GM12874 (cell line): Measurements from ENCODE around the gene MORN1.

Experiments used
- TF ChIP-seq, protein P1 (sequence below): IDR thresholded peaks from 2 replicates; pipeline ENCODE4 v1.5.1; 2011; ENCODE audit warnings: low read depth, mild to moderate bottlenecking, control low read depth, low read length, moderate library complexity; ENCODE audit not compliant: insufficient read depth

The MORN1 gene

DNA sequence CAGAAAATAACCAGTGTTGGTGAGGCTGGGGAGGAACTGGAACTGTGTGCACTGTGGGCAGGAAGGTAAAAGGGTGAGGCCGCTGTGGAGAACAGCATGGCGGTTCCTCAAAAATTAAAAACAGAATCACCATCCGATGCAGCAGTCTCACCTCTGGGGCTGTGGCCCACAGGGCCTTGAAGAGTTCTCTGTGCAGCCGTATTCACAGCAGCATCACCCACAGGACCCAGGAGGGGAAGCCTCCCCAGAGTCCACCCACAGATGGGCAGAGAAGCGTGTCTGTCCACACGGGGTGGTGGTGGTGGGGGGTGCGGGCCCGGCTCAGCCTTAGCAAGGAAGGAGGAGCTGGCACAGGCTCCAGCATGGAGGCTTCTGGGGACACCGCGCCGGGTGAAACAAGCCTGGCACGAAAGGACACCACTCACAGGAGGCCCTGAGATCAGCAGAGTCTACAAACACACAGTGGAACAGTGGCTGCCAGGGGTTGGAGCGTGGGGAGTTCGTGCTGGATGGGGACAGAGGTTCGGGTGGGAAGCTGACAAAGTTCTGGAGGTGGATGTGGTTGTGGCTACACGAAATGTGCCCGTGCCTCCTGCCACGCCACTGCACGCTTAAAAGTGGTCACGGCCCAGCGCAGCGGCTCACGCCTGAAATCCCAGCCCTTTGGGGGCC is 11.5 kb downstream of the MORN1 start:
- TF ChIP-seq, protein P1, sequence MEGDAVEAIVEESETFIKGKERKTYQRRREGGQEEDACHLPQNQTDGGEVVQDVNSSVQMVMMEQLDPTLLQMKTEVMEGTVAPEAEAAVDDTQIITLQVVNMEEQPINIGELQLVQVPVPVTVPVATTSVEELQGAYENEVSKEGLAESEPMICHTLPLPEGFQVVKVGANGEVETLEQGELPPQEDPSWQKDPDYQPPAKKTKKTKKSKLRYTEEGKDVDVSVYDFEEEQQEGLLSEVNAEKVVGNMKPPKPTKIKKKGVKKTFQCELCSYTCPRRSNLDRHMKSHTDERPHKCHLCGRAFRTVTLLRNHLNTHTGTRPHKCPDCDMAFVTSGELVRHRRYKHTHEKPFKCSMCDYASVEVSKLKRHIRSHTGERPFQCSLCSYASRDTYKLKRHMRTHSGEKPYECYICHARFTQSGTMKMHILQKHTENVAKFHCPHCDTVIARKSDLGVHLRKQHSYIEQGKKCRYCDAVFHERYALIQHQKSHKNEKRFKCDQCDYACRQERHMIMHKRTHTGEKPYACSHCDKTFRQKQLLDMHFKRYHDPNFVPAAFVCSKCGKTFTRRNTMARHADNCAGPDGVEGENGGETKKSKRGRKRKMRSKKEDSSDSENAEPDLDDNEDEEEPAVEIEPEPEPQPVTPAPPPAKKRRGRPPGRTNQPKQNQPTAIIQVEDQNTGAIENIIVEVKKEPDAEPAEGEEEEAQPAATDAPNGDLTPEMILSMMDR: no peak

DNA sequence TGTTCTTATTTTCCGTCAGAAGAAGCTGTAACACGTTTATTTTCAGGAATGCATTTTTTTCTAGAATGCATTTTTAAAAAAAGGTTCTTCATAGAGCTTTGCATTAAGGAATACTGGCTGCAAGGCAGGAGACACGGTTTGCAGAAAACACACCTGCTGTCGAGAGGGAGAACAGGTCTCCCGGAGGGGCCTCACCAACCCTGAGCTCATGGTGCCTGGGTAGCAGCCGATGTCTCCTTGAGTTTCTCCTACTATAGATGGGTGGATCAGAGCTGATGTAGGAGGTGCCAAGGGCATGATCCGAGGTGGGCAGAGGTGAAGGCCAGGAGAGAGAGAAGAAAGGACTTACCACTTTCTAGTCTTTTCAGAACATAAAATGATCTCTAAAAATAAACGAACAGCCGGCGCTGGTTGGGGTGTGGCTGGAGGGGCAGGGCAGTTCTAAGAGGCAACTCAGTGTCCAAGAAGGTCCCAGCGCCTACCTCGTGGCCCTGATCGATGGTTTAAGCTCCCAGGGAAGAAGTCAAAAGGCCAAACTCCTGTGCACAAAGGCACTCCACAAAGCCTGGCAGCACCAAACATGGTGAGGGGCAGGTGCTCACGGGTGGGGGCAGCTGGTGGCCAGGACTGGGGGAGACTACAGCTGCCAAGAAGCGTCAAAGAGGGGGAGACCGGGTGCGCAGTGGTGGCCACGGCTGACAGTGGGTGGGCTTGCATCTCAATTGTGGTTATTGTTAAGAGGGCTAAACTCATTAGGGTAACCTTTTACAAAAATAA is 12.2 kb downstream of the MORN1 start:
- TF ChIP-seq, protein P1: no peak

DNA sequence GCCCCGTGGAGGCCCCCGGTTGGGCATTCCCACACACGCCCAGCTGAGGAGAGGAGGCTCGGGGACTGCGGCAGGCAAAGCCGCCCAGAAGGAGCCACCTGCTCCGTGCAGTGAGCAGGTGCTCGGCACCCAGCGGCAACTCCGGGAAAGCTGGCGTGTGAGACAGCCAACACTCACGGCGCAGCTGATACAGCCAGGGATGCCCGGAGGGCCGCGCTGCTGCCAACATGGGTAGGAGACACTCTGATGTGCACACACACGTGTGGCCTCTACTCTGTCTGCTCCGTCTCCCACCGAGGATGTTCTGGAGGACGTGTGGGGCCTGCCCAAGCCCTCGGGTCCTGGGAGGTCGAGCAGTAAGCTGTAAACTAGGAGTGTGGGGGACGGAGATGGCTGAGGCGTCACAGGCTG is 12.9 kb downstream of the MORN1 start:
- TF ChIP-seq, protein P1: no peak

DNA sequence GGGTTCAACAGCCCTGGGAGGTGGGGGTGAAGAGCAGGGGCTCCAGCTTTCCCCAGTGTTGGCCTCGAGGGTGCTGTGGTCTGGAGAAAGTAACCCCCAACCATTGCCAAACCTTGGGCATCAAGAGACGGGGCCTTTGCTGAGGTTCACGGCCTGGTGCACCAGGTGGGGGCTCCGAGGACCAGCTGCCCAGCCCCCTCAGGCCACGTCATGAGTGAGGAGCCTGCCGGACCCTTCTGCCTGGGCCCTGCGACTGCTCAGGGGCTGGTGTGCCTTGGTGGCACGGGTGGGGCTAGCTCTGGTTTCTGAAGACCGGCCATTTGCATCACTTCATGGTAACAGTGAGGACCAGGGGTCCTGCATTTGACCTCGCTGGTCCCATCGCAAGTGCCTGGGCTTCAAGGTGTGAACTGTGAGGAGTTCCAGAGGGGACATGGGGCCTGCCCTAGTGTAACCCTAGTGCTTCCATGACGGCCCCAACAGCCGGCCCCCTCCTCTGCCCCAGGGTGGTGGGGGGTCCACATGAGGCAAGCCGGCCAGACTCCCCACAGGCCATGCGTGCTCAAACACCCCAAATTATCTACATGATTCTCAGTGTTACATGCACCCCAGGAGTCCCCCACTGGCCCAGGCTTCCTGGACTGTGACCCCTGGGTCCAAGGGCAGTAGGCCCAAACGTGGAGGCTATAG is 13.5 kb downstream of the MORN1 start:
- TF ChIP-seq, protein P1: no peak

DNA sequence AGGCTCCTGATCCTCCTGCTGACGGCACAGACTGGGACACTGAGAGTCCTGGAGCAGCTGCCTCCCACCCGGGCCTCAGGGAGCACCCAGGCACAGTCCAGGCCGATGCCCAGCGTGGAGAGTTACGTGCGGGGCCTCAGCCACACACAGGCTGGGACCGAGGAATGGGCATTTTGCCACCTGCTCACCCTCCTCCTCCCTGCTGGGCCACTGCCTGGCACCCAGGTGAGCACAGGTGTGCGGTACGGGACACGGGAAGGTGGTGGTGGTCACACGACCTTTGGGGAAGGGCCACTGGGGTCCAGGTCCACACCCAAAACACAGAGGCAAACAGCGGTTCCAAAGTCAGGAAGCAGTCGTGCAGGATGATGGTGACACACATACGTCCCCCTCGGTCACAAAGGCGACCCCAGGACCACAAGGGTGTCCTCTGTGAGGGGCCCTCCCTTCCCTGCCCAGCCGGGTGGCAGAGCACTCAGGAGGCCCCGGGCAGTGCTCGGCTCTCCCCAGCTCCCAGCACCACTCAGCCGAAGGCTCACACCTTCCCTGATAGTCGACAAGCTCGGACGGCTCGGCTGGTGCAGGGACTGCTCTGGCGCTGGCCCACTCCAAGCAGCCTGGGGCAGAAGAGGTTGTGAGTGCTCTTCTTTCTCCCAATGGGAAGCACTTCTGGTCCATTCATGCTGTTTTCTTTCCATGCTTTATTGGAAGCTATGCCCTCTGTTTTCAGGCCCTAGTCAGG is 14.3 kb downstream of the MORN1 start:
- TF ChIP-seq, protein P1: no peak

DNA sequence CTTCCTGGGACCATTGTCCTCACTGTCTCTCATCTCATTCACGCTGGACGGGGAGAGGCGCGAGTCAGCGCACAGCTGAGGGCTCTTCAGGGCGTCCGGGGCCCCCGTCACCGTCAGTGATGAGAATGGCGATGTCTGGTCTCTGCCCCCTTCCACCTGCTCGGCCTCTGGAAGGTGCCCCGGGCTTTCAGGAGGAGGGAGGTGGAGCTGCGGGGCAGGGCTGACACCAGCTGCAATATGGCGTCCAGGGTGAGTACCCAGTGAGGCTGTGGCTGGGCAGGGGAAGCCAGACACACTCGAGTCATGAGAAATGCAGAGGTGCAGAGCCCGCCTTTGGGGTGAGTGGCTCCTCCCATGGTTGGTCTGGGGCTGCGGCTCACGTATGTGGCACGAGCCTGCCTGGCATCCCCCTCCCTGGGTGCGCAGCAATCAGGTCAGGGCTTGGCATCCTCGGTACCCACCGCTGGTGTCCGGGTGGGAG is 15.1 kb downstream of the MORN1 start:
- TF ChIP-seq, protein P1: no peak

DNA sequence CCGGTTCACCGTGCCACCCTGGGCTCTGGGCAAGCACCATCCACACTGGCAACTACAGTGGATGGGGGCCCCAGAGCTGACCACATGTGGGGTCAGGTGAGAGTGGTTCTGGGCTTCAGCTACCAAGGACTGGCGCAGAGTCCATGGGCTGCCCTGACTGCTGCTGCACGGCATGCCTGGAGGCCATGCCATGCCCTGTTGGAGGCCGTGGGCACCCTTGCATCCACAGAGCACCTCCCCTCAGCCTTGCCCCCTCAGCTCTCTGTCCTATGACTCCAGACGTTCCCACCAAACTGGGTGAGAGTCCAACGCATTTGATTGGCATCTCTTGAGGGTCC is 15.5 kb downstream of the MORN1 start:
- TF ChIP-seq, protein P1: no peak
